Measurements from ENCODE around the gene GNPTAB.

DNA sequence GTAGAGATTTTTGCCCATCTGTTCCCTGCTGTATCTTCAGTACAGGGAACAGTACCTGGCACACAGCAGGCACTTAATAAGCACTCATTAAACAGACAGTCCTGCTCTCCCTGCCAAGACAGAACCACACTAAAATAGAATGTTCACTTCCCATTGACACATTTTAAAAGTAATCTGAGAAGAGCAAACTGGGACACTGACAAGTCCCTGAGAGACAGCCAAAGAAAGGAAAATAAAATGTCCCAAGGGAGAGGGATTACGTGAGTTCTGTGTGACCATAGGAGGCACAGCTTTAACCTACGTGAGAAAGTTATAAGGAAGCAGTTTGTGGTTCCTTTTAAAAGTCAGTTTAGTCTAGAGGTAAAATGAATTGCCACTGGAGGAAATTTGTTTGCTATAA lies 47.6 kb downstream of the GNPTAB start:
- TF ChIP-seq, protein P1, sequence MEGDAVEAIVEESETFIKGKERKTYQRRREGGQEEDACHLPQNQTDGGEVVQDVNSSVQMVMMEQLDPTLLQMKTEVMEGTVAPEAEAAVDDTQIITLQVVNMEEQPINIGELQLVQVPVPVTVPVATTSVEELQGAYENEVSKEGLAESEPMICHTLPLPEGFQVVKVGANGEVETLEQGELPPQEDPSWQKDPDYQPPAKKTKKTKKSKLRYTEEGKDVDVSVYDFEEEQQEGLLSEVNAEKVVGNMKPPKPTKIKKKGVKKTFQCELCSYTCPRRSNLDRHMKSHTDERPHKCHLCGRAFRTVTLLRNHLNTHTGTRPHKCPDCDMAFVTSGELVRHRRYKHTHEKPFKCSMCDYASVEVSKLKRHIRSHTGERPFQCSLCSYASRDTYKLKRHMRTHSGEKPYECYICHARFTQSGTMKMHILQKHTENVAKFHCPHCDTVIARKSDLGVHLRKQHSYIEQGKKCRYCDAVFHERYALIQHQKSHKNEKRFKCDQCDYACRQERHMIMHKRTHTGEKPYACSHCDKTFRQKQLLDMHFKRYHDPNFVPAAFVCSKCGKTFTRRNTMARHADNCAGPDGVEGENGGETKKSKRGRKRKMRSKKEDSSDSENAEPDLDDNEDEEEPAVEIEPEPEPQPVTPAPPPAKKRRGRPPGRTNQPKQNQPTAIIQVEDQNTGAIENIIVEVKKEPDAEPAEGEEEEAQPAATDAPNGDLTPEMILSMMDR (conservative IDR thresholded peaks at IDR 0.05; ENCODE audit: low read depth, low read length): no peak
- no peak for TF ChIP-seq EZH2phosphoT487 (IDR thresholded peaks at IDR 0.05; ENCODE audit: borderline replicate concordance, low read length)

Data from PC-3 (cell line).